ENCODE measurements around the gene TRABD2A.
"Not testable (repeated sequence)": the region's sequence is repeated elsewhere in the genome, so short reads cannot be mapped to it uniquely, and the experiment has no call there.

The TRABD2A gene

DNA sequence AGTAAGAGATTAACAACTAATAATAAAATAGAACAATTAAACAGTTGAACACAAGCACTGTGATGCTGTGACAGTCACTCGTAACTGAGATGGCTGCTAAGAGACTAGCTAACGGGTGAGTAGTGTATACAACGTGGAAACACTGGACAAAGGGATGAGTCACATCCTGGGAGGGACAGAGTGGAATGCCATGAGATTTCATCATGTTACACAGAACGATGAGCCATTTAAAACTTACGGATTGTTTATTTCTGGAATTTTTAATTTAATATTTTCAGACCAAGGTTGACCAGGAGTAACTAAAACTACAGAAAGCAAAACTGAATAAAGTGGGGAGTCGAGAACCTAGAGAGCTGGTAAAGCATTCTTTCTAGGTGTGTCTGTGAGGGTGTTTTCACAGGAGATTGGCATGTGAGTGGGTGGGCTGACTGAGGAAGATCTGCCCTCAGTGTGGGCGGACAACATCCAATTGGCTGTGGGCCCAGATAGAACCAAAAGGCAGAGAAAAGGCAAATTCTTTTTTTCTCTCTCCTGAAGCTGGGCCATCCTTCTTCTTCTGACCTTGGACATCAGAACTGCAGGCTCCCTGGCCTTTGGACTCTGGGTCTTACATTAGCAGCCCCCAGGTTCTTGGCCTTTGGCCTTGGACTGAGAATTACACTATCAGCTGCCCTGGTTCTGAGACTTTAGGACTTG is 39.1 kb upstream of the TRABD2A start:
- DNase-seq (ENCODE audit: low read depth): peak; percentile 98
- peak overlapping the region; percentile 43 for H3K4me3 ChIP-seq (replicated peaks; ENCODE audit: low read depth, low read length)
- no peak for TF ChIP-seq CTCF (IDR thresholded peaks at IDR 0.05; ENCODE audit: low read length, missing control alignments)

DNA sequence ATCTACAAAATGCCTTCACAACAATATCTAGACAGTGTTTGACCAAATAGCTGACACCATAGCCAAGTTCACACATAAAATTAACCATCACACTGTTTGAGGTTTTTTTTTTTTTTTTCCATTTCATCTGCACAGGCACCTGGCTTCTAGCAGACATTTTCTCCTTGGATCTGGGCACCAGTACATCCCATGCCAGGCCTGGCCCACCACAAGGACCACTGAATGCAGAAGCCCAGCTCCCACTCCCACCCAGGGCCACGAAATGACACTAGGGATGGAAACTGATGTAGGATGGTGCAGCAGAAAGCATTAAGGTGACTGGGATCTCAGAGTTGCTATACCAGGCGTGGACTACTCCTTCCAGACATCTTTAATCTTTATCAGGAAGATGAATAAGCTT is 37.5 kb upstream of the TRABD2A start:
- no peak for TF ChIP-seq CTCF (IDR thresholded peaks at IDR 0.05; ENCODE audit: low read length, missing control alignments)
- no peak overlapping the region for H3K4me3 ChIP-seq (replicated peaks; ENCODE audit: low read depth, low read length)
- DNase-seq (ENCODE audit: low read depth): no peak

- H3K4me3 ChIP-seq (replicated peaks; ENCODE audit: low read depth, low read length); DNase-seq (ENCODE audit: low read depth): not testable (repeated sequence)
Observed at GRCh38 chr2:84917821-84918220, 36.9 kb upstream of the TRABD2A start.

- H3K4me3 ChIP-seq (replicated peaks; ENCODE audit: low read depth, low read length); DNase-seq (ENCODE audit: low read depth): not testable (repeated sequence)
Observed at GRCh38 chr2:84915675-84916074, 34.8 kb upstream of the TRABD2A start.

GRCh38 chr2:84914334-84914733 is 33.5 kb upstream of the TRABD2A start:
- no peak for TF ChIP-seq CTCF (IDR thresholded peaks at IDR 0.05; ENCODE audit: low read length, missing control alignments)
- no peak for DNase-seq (ENCODE audit: low read depth)
- H3K4me3 ChIP-seq (replicated peaks; ENCODE audit: low read depth, low read length): no peak overlapping the region

GRCh38 chr2:84912984-84913383 is 32.1 kb upstream of the TRABD2A start:
- H3K4me3 ChIP-seq (replicated peaks; ENCODE audit: low read depth, low read length): no peak overlapping the region
- TF ChIP-seq CTCF (IDR thresholded peaks at IDR 0.05; ENCODE audit: low read length, missing control alignments): no peak
- no peak for DNase-seq (ENCODE audit: low read depth)

DNA sequence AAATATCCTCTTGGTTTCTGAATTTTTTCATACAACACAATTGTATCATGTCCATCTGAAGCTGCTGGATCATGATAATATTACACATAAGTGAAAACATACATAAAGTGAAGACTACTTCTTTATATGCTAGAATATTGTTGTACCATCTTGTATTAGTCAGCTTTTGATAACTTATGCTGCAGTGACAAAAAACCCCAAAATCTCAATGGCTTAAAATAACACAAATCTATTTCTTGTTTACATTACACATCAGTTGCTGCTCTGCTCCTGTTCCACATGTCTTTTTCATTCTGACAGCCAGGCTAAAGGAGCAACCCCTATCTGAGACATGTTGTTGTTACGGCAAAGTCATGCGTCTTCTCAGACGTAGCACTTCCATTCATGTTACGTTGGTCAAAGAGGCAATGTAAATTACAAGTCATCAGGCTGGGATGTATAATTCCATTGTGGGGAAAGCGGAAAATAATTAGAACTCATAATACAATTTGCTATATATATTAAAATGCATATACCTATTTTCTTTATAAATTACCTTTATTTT is 30.3 kb upstream of the TRABD2A start:
- TF ChIP-seq CTCF (IDR thresholded peaks at IDR 0.05; ENCODE audit: low read length, missing control alignments): no peak
- no peak for DNase-seq (ENCODE audit: low read depth)
- H3K4me3 ChIP-seq (replicated peaks; ENCODE audit: low read depth, low read length): no peak overlapping the region

- H3K4me3 ChIP-seq (replicated peaks; ENCODE audit: low read depth, low read length): no peak overlapping the region
- no peak for TF ChIP-seq CTCF (IDR thresholded peaks at IDR 0.05; ENCODE audit: low read length, missing control alignments)
- no peak for DNase-seq (ENCODE audit: low read depth)
Observed at GRCh38 chr2:84908948-84909713, 28.2 kb upstream of the TRABD2A start.
